Tibial artery (tissue), 4 donors: ENCODE data around the gene DKC1.

Source experiments
- DNase-seq, 2 donors: peaks; one replicate each; pipeline ENCODE4 v3.0.0-alpha.2; 2019
- H3K27ac ChIP-seq, 2 donors: fragments of 200-600 bp; sonication (generic) in 1 of 2; 1 replicate in 1 of 2; 2 replicates in 1 of 2; pipeline ENCODE4 v1.5.1; 2018 to 2019; ENCODE audit warnings: mild to moderate bottlenecking in 1 of 2
- H3K27me3 ChIP-seq, 2 donors: fragments of 200-600 bp; sonication (generic) in 1 of 2; one replicate each; pipeline versions ENCODE4 v1.5.1 to v1.6.0; 2016 to 2019
- H3K36me3 ChIP-seq, 3 donors: fragments of 200-600 bp; sonication (generic) in 2 of 3; one replicate each; pipeline ENCODE4 v1.5.1; 2016 to 2019; ENCODE audit warnings: mild to moderate bottlenecking in 2 of 3
- H3K4me1 ChIP-seq, 4 donors: fragments of 200-600 bp; sonication (generic) in 2 of 4; 1 replicate in 3 of 4; 2 replicates in 1 of 4; pipeline ENCODE4 v1.5.1; 2016 to 2019
- H3K4me3 ChIP-seq, 2 donors: fragments of 200-600 bp; sonication (generic) in 1 of 2; 1 replicate in 1 of 2; 2 replicates in 1 of 2; pipeline ENCODE4 v1.5.1; 2018 to 2019; ENCODE audit warnings: mild to moderate bottlenecking in 2 of 2
- H3K9me3 ChIP-seq, 3 donors: fragments of 200-600 bp; sonication (generic) in 1 of 3; one replicate each; pipeline ENCODE4 v1.5.1; 2016 to 2019
- intact Hi-C: fragments of 100-400 bp; cut with DNase I; formaldehyde crosslinking; loops from one replicate; pipeline ENCODE4 v1.15.0; 2023; ENCODE audit warnings: low total_unique reads
- TF ChIP-seq, protein P1 (sequence below), 2 experiments: fragments of 200-600 bp in 1 of 2; fragments of 450-650 bp in 1 of 2; IDR thresholded peaks; one replicate each; pipeline ENCODE4 v1.5.1; 2017 to 2019; ENCODE audit warnings: antibody characterized with exemption in 2 of 2, mild to moderate bottlenecking in 1 of 2, moderate library complexity in 1 of 2

DKC1 gene

DNA sequence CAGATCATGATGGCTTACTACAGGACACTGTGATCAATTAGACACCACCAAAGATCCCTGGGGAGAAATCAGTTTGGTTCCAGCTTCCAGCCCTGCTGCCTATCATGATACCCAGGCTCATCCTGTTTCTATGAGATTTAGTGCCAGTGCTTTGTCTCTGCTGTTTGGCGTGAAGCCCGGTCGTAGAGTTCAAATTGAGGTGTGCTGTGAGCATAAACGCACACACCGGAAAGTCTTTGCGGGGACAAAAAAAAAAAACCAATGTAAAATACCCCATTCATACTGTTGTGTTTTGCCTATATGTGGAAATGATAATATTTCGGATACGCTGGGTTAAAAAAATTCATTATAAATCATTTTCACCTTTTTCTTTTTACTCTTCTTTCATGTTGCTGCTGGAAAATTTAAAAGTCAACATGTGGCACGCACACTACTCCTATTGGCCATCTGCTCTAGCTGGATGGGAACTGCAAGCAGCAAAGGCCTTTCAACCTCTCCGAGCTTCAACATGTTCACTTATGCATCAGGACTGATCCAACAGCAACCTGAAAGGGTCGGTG lies 607 bp upstream of the DKC1 start:
- H3K27me3 ChIP-seq, result no peaks in the 10 kb centered on the region
- peak overlapping the region; percentile 53 to 76 for H3K27ac ChIP-seq
- H3K9me3 ChIP-seq, result no peaks in the 10 kb centered on the region
- TF ChIP-seq, protein P1, sequence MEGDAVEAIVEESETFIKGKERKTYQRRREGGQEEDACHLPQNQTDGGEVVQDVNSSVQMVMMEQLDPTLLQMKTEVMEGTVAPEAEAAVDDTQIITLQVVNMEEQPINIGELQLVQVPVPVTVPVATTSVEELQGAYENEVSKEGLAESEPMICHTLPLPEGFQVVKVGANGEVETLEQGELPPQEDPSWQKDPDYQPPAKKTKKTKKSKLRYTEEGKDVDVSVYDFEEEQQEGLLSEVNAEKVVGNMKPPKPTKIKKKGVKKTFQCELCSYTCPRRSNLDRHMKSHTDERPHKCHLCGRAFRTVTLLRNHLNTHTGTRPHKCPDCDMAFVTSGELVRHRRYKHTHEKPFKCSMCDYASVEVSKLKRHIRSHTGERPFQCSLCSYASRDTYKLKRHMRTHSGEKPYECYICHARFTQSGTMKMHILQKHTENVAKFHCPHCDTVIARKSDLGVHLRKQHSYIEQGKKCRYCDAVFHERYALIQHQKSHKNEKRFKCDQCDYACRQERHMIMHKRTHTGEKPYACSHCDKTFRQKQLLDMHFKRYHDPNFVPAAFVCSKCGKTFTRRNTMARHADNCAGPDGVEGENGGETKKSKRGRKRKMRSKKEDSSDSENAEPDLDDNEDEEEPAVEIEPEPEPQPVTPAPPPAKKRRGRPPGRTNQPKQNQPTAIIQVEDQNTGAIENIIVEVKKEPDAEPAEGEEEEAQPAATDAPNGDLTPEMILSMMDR (IDR thresholded peaks at IDR 0.05), result no peak
- no peak for DNase-seq
- peaks cover 0 to 5% (median 2%) of the 10 kb centered on the region in 4 donors for H3K4me1 ChIP-seq
- peak overlapping the region; percentile 62 to 75 for H3K4me3 ChIP-seq
- H3K36me3 ChIP-seq, result peaks cover 0 to 18% (median 13%) of the 10 kb centered on the region in 3 donors
- intact Hi-C loops, result no loop called here

- intact Hi-C loops, result no loop called here
- H3K4me3 ChIP-seq, result no peak overlapping the region
- no peaks in the 10 kb centered on the region for H3K4me1 ChIP-seq
- H3K27me3 ChIP-seq, result no peaks in the 10 kb centered on the region
- TF ChIP-seq, protein P1 (IDR thresholded peaks at IDR 0.05), result no peak
- peaks cover 13 to 66% (median 25%) of the 10 kb centered on the region in 3 donors for H3K36me3 ChIP-seq
- no peak overlapping the region for H3K27ac ChIP-seq
- peaks cover 0 to 5% (median 0%) of the 10 kb centered on the region in 3 donors for H3K9me3 ChIP-seq
- DNase-seq, result no peak
These were observed 12.0 kb downstream of the DKC1 start for GRCh38 chrX:154774622-154775021.

DNA sequence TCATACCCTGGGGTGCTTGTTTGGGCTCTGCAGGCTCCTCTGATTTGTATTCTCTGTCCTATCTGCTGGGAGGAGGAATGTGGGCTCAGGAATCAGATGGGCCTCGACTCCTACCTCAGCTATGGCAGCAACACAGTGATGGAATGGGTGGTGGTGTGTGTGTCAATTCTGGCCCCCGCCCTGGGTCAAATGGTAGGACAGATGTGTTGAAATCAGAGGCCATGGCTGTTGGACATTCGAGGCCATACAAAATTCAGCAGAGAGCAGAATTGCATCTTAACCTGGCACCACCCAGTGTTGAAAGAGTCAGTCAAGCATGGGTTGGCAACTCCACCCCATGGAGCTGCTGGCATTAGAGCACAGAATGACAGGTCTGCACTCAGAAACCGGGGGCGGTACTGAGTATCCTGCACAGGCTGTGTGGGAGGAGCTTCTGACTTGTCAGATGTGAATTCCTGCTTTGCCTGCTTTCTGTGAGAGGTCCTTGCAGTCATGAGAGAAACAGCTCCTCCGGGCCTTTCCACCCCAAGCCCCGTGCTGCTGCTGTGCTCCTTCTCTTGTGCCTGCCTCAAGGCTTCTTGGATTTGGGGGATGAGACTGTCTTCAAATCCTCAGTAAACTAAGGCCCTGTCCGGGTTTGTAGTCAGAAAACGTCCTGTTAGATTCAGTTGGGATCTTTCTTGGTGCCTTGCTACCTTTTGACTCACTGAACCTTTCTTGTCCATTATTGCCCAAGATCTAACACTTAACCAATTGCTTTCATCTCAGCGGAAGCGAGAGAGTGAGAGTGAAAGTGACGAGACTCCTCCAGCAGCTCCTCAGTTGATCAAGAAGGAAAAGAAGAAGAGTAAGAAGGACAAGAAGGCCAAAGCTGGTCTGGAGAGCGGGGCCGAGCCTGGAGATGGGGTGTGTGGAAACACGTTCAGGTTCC lies 13.0 kb downstream of the DKC1 start:
- H3K9me3 ChIP-seq, result peaks cover 0 to 5% (median 0%) of the 10 kb centered on the region in 3 donors
- intact Hi-C loops, result no loop called here
- no peaks in the 10 kb centered on the region for H3K27me3 ChIP-seq
- H3K4me1 ChIP-seq, result no peaks in the 10 kb centered on the region
- TF ChIP-seq, protein P1 (IDR thresholded peaks at IDR 0.05), result no peak
- H3K27ac ChIP-seq, result no peak overlapping the region
- DNase-seq, result no peak
- H3K4me3 ChIP-seq, result no peak overlapping the region
- peaks cover 13 to 62% (median 25%) of the 10 kb centered on the region in 3 donors for H3K36me3 ChIP-seq

DNA sequence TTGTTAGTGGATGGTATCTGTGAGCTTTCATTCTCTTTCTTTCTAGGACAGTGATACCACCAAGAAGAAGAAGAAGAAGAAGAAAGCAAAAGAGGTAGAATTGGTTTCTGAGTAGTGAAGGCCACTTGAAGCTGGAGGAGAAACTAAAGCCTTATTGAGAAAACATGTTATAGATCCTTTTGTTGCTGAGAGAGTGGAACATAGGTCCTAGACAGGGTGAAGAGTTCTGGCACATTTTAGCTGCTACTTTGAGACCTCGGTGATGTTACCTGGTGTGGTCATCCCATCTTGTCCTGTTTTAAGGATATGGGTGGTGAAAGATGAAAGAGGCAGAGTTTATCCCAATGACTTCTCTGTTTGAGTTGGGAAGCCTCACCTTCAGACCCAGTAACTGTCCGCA lies 14.1 kb downstream of the DKC1 start:
- TF ChIP-seq, protein P1 (IDR thresholded peaks at IDR 0.05), result no peak
- Histone ChIP-seq H3K36me3 (peaks cover 13 to 62% (median 25%) of the 10 kb centered on the region in 3 donors), H3K27ac (no peak overlapping the region), H3K4me1 (no peaks in the 10 kb centered on the region), H3K9me3 (peaks cover 0 to 5% (median 0%) of the 10 kb centered on the region in 3 donors), H3K4me3 (no peak overlapping the region), H3K27me3 (no peaks in the 10 kb centered on the region)
- no peak for DNase-seq
- intact Hi-C loops, result no loop called here

GRCh38 chrX:154779261-154779660 lies 16.6 kb downstream of the DKC1 start:
- intact Hi-C loops, result no loop called here
- H3K9me3 ChIP-seq, result no peaks in the 10 kb centered on the region
- H3K27ac ChIP-seq, result no peak overlapping the region
- TF ChIP-seq, protein P1 (IDR thresholded peaks at IDR 0.05), result no peak
- H3K4me1 ChIP-seq, result no peaks in the 10 kb centered on the region
- DNase-seq, result no peak
- H3K4me3 ChIP-seq, result no peak overlapping the region
- no peaks in the 10 kb centered on the region for H3K27me3 ChIP-seq
- H3K36me3 ChIP-seq, result peaks cover 12 to 47% (median 18%) of the 10 kb centered on the region in 3 donors
